GM12801 (cell line): Measurements from ENCODE around the gene ANKRD50.

ENCODE experiments used
- TF ChIP-seq, protein P1 (sequence below): IDR thresholded peaks from one replicate; pipeline ENCODE4 v1.5.1; 2011; ENCODE audit warnings: control low read depth; ENCODE audit not compliant: insufficient read length; ENCODE audit errors: extremely low read depth

The ANKRD50 gene

DNA sequence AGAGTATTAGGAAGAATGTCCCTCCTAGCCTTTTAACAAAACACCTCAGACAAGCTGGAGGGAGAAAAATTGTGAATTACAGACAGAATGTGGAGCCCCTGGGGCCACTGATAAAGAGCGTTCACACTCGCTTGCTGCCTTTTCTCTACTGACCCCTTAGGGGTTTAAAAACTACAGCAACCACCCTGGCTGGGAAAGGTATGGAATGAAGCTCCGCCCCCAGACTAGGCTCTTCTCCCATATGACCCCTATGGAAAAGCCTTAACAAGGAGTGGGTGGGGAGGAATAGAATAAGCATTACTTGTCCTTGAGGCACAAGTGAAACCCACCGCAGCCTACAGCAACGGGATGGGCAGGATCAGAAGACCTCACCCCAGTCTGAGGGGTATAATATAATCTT, 26.3 kb downstream of the ANKRD50 start:
- TF ChIP-seq, protein P1, sequence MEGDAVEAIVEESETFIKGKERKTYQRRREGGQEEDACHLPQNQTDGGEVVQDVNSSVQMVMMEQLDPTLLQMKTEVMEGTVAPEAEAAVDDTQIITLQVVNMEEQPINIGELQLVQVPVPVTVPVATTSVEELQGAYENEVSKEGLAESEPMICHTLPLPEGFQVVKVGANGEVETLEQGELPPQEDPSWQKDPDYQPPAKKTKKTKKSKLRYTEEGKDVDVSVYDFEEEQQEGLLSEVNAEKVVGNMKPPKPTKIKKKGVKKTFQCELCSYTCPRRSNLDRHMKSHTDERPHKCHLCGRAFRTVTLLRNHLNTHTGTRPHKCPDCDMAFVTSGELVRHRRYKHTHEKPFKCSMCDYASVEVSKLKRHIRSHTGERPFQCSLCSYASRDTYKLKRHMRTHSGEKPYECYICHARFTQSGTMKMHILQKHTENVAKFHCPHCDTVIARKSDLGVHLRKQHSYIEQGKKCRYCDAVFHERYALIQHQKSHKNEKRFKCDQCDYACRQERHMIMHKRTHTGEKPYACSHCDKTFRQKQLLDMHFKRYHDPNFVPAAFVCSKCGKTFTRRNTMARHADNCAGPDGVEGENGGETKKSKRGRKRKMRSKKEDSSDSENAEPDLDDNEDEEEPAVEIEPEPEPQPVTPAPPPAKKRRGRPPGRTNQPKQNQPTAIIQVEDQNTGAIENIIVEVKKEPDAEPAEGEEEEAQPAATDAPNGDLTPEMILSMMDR, result no peak

DNA sequence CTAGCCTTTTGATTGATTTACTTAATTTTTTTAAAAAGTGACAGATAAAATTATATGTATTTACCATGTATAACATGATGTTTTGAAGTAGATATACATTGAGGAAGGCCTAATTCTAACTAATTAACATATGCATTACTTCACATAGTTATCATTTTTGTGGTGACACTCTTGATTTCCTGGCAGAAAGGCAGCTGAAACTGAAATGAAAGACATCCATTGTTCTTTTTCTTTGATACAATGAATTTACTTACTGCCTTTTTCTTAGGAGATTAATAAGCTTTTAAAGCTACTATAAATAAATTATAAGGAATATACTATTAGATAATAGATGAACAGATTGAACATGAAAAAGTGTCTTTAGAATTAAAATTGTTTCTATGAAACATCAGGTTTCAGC, 26.7 kb downstream of the ANKRD50 start:
- TF ChIP-seq, protein P1, result no peak

DNA sequence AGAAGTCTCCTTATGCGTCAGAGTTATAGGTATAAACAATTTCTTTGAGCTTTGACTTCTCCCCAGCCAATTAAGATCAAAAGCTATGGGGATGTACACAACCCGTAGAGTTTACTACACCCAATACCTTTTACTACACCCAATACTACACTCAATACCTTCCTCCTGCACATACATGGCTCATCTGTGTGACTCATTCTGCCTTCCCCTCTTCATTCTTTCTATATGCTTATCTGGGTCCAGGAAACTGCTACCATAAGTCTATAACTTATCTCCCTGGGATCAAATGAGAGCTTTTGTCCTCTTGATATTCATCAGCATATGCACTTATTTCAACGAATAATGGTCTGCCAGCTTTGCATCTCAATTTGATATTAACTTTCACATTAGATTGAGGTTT, 28.2 kb downstream of the ANKRD50 start:
- TF ChIP-seq, protein P1, result no peak

DNA sequence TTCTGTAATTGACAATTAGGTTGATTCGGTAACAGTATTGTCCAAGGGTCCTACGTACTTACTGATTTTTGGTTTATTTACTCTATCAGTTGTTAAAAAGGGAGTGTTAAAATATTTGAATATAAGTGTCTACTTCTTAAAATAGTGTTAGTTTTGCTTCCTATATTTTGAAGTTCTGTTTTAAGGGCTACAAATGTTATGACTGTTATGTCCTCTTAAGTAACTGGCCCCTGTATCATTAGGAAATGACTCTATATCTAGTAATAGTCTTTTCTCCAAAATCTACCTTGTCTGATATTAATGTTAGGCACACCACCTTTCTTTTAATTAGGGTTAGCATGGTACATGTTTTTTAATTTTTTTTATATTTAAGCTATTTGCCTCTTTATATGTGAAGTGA, 30.1 kb downstream of the ANKRD50 start:
- TF ChIP-seq, protein P1, result no peak

DNA sequence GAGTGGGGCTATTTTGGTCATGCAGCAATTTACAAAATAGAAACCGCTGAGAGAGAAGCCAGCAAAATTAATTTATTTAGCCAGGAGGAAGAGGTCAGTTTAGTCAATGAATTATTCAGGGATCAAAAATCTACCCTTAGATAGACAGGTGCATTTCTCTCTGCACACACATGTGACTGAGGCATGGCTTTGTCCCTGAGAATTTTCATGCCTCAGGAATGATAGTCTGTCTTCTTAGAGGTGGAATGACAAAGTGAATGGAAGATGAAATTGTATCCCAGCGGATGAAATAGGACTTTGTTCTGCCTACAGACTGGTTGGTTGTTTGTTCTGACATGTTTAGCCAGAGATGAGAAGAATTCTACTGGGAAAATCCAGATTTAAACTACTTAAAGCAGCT, 46.0 kb downstream of the ANKRD50 start:
- TF ChIP-seq, protein P1, result no peak

DNA sequence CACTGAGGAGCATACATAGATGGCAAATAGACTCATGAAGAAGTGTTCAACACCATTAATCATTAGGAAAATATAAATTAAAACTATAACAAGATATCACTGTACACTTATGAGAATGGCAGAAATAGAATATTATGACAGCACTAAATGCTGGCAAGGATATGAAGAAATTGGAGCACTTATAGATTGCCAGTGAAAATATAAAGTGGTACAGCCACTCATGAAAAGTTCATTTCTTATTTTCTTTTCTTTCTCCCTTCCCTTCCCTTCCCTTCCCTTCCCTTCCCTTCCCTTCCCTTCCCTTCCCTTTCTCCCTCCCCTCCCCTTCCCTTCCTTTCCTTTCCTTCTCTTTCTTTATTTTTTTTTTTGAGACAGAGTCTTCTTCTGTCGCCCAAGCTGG, 53.7 kb downstream of the ANKRD50 start:
- TF ChIP-seq, protein P1, result no peak

DNA sequence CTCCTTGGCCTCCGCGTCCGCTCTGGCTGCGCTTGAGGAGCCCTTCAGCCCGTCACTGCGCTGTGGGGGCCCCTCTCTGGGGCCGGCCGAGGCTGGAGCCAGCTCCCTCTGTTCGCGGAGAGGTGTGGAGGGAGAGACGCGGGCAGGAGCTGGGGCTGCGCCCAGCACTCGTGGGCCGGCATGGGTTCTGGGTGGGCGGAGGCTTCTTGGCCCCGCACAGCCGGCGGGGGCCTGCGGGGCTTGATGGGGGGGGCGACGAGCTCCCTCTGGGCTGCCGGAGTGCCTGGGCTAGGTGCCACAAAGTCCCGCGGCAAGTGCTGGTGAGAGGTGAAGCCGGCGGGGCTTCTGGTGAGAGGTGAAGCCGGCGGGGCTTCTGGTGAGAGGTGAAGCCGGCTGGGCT, 61.9 kb downstream of the ANKRD50 start:
- TF ChIP-seq, protein P1, result no peak

DNA sequence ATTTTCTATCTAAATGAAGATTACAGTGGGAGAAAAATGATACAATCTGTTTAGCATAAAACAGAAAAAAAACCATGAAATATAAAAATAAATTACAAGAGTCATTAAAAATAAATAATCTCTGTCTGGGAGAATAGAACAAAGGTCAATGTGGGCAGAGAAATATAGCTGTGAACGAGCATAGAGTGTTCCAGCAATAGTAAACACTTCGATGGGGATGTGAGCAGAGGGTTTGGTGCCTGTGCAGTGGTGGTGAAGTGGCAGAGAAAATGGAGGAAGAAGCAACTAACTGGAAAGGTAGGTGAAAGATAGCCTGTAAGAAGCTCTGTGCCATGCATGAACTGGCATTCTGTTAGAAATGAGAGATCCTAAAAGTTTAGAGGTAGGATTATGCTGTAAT, 64.9 kb downstream of the ANKRD50 start:
- TF ChIP-seq, protein P1, result no peak
